Pancreas (tissue), 10 donors: ENCODE measurements around the gene CLEC4E. TPM values are rescaled to one million over a fixed set of nuclear protein-coding genes. Genes with fewer than 3 reads are reported as not detected.
A peak's percentile ranks its signal among the peaks of the same experiment; 100 is the strongest.

Source experiments
- ATAC-seq, 4 donors: fragments of 200-7000 bp; cut with Tn5 transposase; one replicate each; pipeline versions ENCODE4 v1.8.0 to v1.9.1; 2020; ENCODE audit warnings: mild to moderate bottlenecking in 4 of 4, moderate library complexity in 4 of 4
- DNase-seq, 6 donors: peaks; one replicate each; pipeline ENCODE4 v3.0.0-alpha.2; 2020
- FAIRE-seq: peaks from 2 replicates; lab custom pipeline; 2012; peaks lifted over from hg19 to GRCh38; lab: Jason Lieb, UNC
- H3K27ac ChIP-seq, 4 donors: fragments of 200-600 bp; sonication (generic); 1 replicate in 3 of 4; 2 replicates in 1 of 4; pipeline versions ENCODE4 v1.5.0 to v1.8.0; 2020
- H3K27me3 ChIP-seq, 4 donors: fragments of 200-600 bp; one replicate each; pipeline ENCODE4 v1.8.0; 2021
- H3K36me3 ChIP-seq, 3 donors: fragments of 200-600 bp; sonication (generic) in 1 of 3; one replicate each; pipeline versions ENCODE4 v1.5.0 to v1.8.0; 2020 to 2021
- H3K4me1 ChIP-seq, 3 donors: fragments of 200-600 bp; one replicate each; pipeline ENCODE4 v1.8.0; 2021
- H3K4me3 ChIP-seq, 4 donors: fragments of 200-600 bp; sonication (generic) in 2 of 4; one replicate each; pipeline versions ENCODE4 v1.5.0 to v1.8.0; 2020 to 2021
- H3K9me3 ChIP-seq, 4 donors: fragments of 200-600 bp; one replicate each; pipeline ENCODE4 v1.8.0; 2021
- CTCF ChIP-seq, 4 donors: fragments of 200-600 bp; sonication (generic) in 3 of 4; IDR thresholded peaks; one replicate each; pipeline versions ENCODE4 v1.5.0 to v1.8.0; 2021; ENCODE audit warnings: antibody characterized with exemption in 4 of 4
- WGBS, 2 donors: extraction: QIAGEN DNeasy Blood & Tissue Kit; methylation state at CpG; one replicate each; pipeline ENCODE4 v1.1.7; 2013; 5-methylcytosine and 5-hydroxymethylcytosine counted together
- intact Hi-C, 3 donors: fragments of 100-400 bp; cut with DNase I; formaldehyde crosslinking; loops; one replicate each; pipeline versions ENCODE4 v1.11.1 to v1.14.2; 2022
- polyA plus RNA-seq, 2 donors: library from polyadenylated mRNA; stranded (reverse); fragments of 200-250 nt; gene quantifications; one replicate each; pipeline ENCODE4 v1.2.3, GENCODE V29; 2013
- total RNA-seq, 6 donors: library from RNA; stranded (reverse); fragmentation: NEBNext Ultra II Directional in 4 of 6; extraction: Animal tissue kit (Norgen Biotek cat#: 25700) in 4 of 6; gene quantifications; one replicate each; pipeline versions ENCODE4 v1.2.1 to v1.2.4, GENCODE V29; 2021 to 2023
- donor health status: healthy with polysubstance abuse.
- donor health status: DM: no; HTN: no; CAD: no; lungs with moderate emphysema.
- donor health status: DM: no; HTN: no; CAD: no.
- donor health status: control.
- donor health status: control.
- donor health status: Bipolar disorder and iron deficiency.
- donor health status: DM: yes; HTN: yes; CAD: no.
- donor health status: DM: no; HTN: no; CAD: no.
- donor health status: DM: no; HTN: no; CAD: no.
- donor health status: DM: yes; HTN: yes; CAD: no.

CLEC4E gene
- total and polyA plus RNA-seq, 8 donors, result 0.19 to 1.7 (median 0.68) TPM; not detected in 2

- Histone ChIP-seq H3K4me1 (no peaks in the 10 kb centered on the region), H3K36me3 (no peaks in the 10 kb centered on the region), H3K27me3 (no peaks in the 10 kb centered on the region), H3K27ac (no peak overlapping the region), H3K9me3 (no peaks in the 10 kb centered on the region), H3K4me3 (no peak overlapping the region)
- no peak for TF ChIP-seq CTCF (IDR thresholded peaks at IDR 0.05)
- intact Hi-C loops, result no loop called here
- peak in 2 of 4 donors; percentile 18 to 52 for ATAC-seq
- DNase-seq, result no peak
- WGBS, 2 donors, result 64 to 72% methylated on average over 4 of the region's 4 CpGs
- no peak for FAIRE-seq
Observed at GRCh38 chr12:8519171-8519570, 21.5 kb downstream of the CLEC4E start.

GRCh38 chr12:8517971-8518370 lies 22.7 kb downstream of the CLEC4E start:
- FAIRE-seq, result no peak
- H3K4me3 ChIP-seq, result no peak overlapping the region
- H3K4me1 ChIP-seq, result no peaks in the 10 kb centered on the region
- TF ChIP-seq CTCF (IDR thresholded peaks at IDR 0.05), result no peak
- H3K36me3 ChIP-seq, result no peaks in the 10 kb centered on the region
- intact Hi-C loops, result no loop called here
- H3K9me3 ChIP-seq, result no peaks in the 10 kb centered on the region
- WGBS, 2 donors, result 57 to 62% methylated on average over 2 of the region's 2 CpGs
- H3K27me3 ChIP-seq, result no peaks in the 10 kb centered on the region
- no peak for DNase-seq
- no peak overlapping the region for H3K27ac ChIP-seq
- ATAC-seq, result no peak

GRCh38 chr12:8513256-8513655 lies 27.4 kb downstream of the CLEC4E start, which contains the start of gene CLEC4D:
TSS of gene CLEC4D (plus strand) at chr12:8513503. CDS start at chr12:8513733, 230 bp downstream.
- WGBS, 2 donors, result 73 to 91% methylated on average over 4 of the region's 4 CpGs
- ATAC-seq (no peak), FAIRE-seq (no peak)

GRCh38 chr12:8508910-8509841 lies 31.5 kb downstream of the CLEC4E start:
- FAIRE-seq (no peak), ATAC-seq (no peak), DNase-seq (no peak)
- intact Hi-C loops, result no loop called here
- TF ChIP-seq CTCF (IDR thresholded peaks at IDR 0.05), result no peak
- no peaks in the 10 kb centered on the region for H3K27me3 ChIP-seq
- no peak overlapping the region for H3K27ac ChIP-seq
- H3K36me3 ChIP-seq, result no peaks in the 10 kb centered on the region
- H3K4me1 ChIP-seq, result no peaks in the 10 kb centered on the region
- 65 to 71% methylated on average over 12 of the region's 12 CpGs for WGBS, 2 donors
- no peaks in the 10 kb centered on the region for H3K9me3 ChIP-seq
- no peak overlapping the region for H3K4me3 ChIP-seq

More at GRCh38 chr12:8513256-8513655, 27.4 kb downstream of the CLEC4E start, which contains the start of gene CLEC4D:
- no peak for TF ChIP-seq CTCF (IDR thresholded peaks at IDR 0.05)
- no peak within 1 kb of the TSS for H3K4me3 ChIP-seq
- intact Hi-C loops, result no loop called here
- H3K36me3 ChIP-seq, result no peaks in the 10 kb centered on the region
- no peaks in the 10 kb centered on the region for H3K27me3 ChIP-seq
- no peaks in the 10 kb centered on the region for H3K4me1 ChIP-seq
- H3K27ac ChIP-seq, result no peak within 1 kb of the TSS
- H3K9me3 ChIP-seq, result no peaks in the 10 kb centered on the region
- DNase-seq, result no peak

GRCh38 chr12:8508223-8508622 lies 32.5 kb downstream of the CLEC4E start:
- DNase-seq, result no peak
- 80 to 87% methylated on average over 3 of the region's 3 CpGs for WGBS, 2 donors
- H3K27me3 ChIP-seq, result no peaks in the 10 kb centered on the region
- H3K36me3 ChIP-seq, result no peaks in the 10 kb centered on the region
- no peak for ATAC-seq
- TF ChIP-seq CTCF (IDR thresholded peaks at IDR 0.05), result no peak
- no peaks in the 10 kb centered on the region for H3K4me1 ChIP-seq
- H3K9me3 ChIP-seq, result no peaks in the 10 kb centered on the region
- no peak overlapping the region for H3K27ac ChIP-seq
- intact Hi-C loops, result no loop called here
- no peak overlapping the region for H3K4me3 ChIP-seq
- no peak for FAIRE-seq
